ENCODE measurements around the gene NALF2. TPM values are rescaled to one million over a fixed set of nuclear protein-coding genes. Genes with fewer than 3 reads are reported as not detected.

NALF2 gene
- total RNA-seq, 1 donor from 2014 or later, result 2.0 TPM

- FAIRE-seq (no peak), DNase-seq (ENCODE audit: low read depth) (no peak)
- H3K36me3 Mint-ChIP-seq (ENCODE audit: low read depth, unreplicated experiment), result no peaks in the 10 kb centered on the region
- no peak for TF ChIP-seq EZH2 (IDR thresholded peaks at IDR 0.05; ENCODE audit: insufficient read depth, low read length)
- TF ChIP-seq, protein P1, sequence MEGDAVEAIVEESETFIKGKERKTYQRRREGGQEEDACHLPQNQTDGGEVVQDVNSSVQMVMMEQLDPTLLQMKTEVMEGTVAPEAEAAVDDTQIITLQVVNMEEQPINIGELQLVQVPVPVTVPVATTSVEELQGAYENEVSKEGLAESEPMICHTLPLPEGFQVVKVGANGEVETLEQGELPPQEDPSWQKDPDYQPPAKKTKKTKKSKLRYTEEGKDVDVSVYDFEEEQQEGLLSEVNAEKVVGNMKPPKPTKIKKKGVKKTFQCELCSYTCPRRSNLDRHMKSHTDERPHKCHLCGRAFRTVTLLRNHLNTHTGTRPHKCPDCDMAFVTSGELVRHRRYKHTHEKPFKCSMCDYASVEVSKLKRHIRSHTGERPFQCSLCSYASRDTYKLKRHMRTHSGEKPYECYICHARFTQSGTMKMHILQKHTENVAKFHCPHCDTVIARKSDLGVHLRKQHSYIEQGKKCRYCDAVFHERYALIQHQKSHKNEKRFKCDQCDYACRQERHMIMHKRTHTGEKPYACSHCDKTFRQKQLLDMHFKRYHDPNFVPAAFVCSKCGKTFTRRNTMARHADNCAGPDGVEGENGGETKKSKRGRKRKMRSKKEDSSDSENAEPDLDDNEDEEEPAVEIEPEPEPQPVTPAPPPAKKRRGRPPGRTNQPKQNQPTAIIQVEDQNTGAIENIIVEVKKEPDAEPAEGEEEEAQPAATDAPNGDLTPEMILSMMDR (IDR thresholded peaks at IDR 0.05; ENCODE audit: insufficient read depth, low read depth, low read length), result no peak
- no peak overlapping the region for H3K4me3 Mint-ChIP-seq (ENCODE audit: unreplicated experiment)
- Histone ChIP-seq H3K9me3 (ENCODE audit: insufficient read depth, low read depth, low read length) (no peaks in the 10 kb centered on the region), H3K4me2 (ENCODE audit: low read length) (no peak overlapping the region), H3K79me2 (ENCODE audit: insufficient read depth, low read length) (no peaks in the 10 kb centered on the region), H2AFZ (ENCODE audit: low read depth, low read length) (no peak overlapping the region), H3K9ac (ENCODE audit: low read length) (no peak overlapping the region), H3K27me3 (ENCODE audit: insufficient read depth, low read length) (peaks cover 5% of the 10 kb centered on the region), H4K20me1 (ENCODE audit: insufficient read depth, low read length) (no peaks in the 10 kb centered on the region), H3K27ac (ENCODE audit: low read depth, low read length) (no peak overlapping the region), H3K36me3 (ENCODE audit: insufficient read depth, low read length) (no peaks in the 10 kb centered on the region), H3K4me1 (ENCODE audit: insufficient read depth, low read length) (no peaks in the 10 kb centered on the region), H3K4me3 (ENCODE audit: insufficient read depth, low read depth, low read length) (no peak overlapping the region)
- no peaks in the 10 kb centered on the region for H3K9me3 Mint-ChIP-seq (ENCODE audit: unreplicated experiment)
- H3K4me1 Mint-ChIP-seq (ENCODE audit: low read depth, unreplicated experiment), result no peaks in the 10 kb centered on the region
- H3K27ac Mint-ChIP-seq (ENCODE audit: unreplicated experiment), result no peak overlapping the region
- peaks cover 6% of the 10 kb centered on the region for H3K27me3 Mint-ChIP-seq (ENCODE audit: low read depth, unreplicated experiment)
These were observed 3.3 kb downstream of the NALF2 start for GRCh38 chrX:69507500-69507789.

GRCh38 chrX:69508610-69509009 is 4.5 kb downstream of the NALF2 start:
- peaks cover 5% of the 10 kb centered on the region for H3K27me3 ChIP-seq (ENCODE audit: insufficient read depth, low read length)
- H3K36me3 ChIP-seq (ENCODE audit: insufficient read depth, low read length), result no peaks in the 10 kb centered on the region
- FAIRE-seq (no peak), DNase-seq (ENCODE audit: low read depth) (no peak)
- Mint-ChIP-seq H3K4me1 (ENCODE audit: low read depth, unreplicated experiment) (no peaks in the 10 kb centered on the region), H3K4me3 (ENCODE audit: unreplicated experiment) (no peak overlapping the region), H3K36me3 (ENCODE audit: low read depth, unreplicated experiment) (no peaks in the 10 kb centered on the region), H3K9me3 (ENCODE audit: unreplicated experiment) (no peaks in the 10 kb centered on the region), H3K27me3 (ENCODE audit: low read depth, unreplicated experiment) (peaks cover 6% of the 10 kb centered on the region), H3K27ac (ENCODE audit: unreplicated experiment) (no peak overlapping the region)
- no peaks in the 10 kb centered on the region for H3K79me2 ChIP-seq (ENCODE audit: insufficient read depth, low read length)
- H3K9me3 ChIP-seq (ENCODE audit: insufficient read depth, low read depth, low read length), result no peaks in the 10 kb centered on the region
- H3K27ac ChIP-seq (ENCODE audit: low read depth, low read length), result no peak overlapping the region
- H2AFZ ChIP-seq (ENCODE audit: low read depth, low read length), result no peak overlapping the region
- H3K9ac ChIP-seq (ENCODE audit: low read length), result no peak overlapping the region
- no peaks in the 10 kb centered on the region for H4K20me1 ChIP-seq (ENCODE audit: insufficient read depth, low read length)
- no peak for TF ChIP-seq EZH2 (IDR thresholded peaks at IDR 0.05; ENCODE audit: insufficient read depth, low read length)
- TF ChIP-seq, protein P1 (IDR thresholded peaks at IDR 0.05; ENCODE audit: insufficient read depth, low read depth, low read length), result no peak
- no peak overlapping the region for H3K4me3 ChIP-seq (ENCODE audit: insufficient read depth, low read depth, low read length)
- no peaks in the 10 kb centered on the region for H3K4me1 ChIP-seq (ENCODE audit: insufficient read depth, low read length)
- no peak overlapping the region for H3K4me2 ChIP-seq (ENCODE audit: low read length)

GRCh38 chrX:69510137-69510715 is 6.1 kb downstream of the NALF2 start:
- Mint-ChIP-seq H3K9me3 (ENCODE audit: unreplicated experiment) (no peaks in the 10 kb centered on the region), H3K27ac (ENCODE audit: unreplicated experiment) (no peak overlapping the region), H3K4me1 (ENCODE audit: low read depth, unreplicated experiment) (no peaks in the 10 kb centered on the region), H3K4me3 (ENCODE audit: unreplicated experiment) (no peak overlapping the region), H3K36me3 (ENCODE audit: low read depth, unreplicated experiment) (no peaks in the 10 kb centered on the region), H3K27me3 (ENCODE audit: low read depth, unreplicated experiment) (peaks cover 6% of the 10 kb centered on the region)
- no peak overlapping the region for H3K4me3 ChIP-seq (ENCODE audit: insufficient read depth, low read depth, low read length)
- H3K36me3 ChIP-seq (ENCODE audit: insufficient read depth, low read length), result no peaks in the 10 kb centered on the region
- no peak for DNase-seq (ENCODE audit: low read depth)
- peaks cover 5% of the 10 kb centered on the region for H3K27me3 ChIP-seq (ENCODE audit: insufficient read depth, low read length)
- H3K4me1 ChIP-seq (ENCODE audit: insufficient read depth, low read length), result no peaks in the 10 kb centered on the region
- H3K4me2 ChIP-seq (ENCODE audit: low read length), result no peak overlapping the region
- no peaks in the 10 kb centered on the region for H3K79me2 ChIP-seq (ENCODE audit: insufficient read depth, low read length)
- H3K9me3 ChIP-seq (ENCODE audit: insufficient read depth, low read depth, low read length), result no peaks in the 10 kb centered on the region
- no peak for FAIRE-seq
- H3K27ac ChIP-seq (ENCODE audit: low read depth, low read length), result no peak overlapping the region
- no peak overlapping the region for H3K9ac ChIP-seq (ENCODE audit: low read length)
- no peaks in the 10 kb centered on the region for H4K20me1 ChIP-seq (ENCODE audit: insufficient read depth, low read length)
- TF ChIP-seq, protein P1 (IDR thresholded peaks at IDR 0.05; ENCODE audit: insufficient read depth, low read depth, low read length), result no peak
- TF ChIP-seq EZH2 (IDR thresholded peaks at IDR 0.05; ENCODE audit: insufficient read depth, low read length), result no peak
- H2AFZ ChIP-seq (ENCODE audit: low read depth, low read length), result no peak overlapping the region

Measured in astrocyte (in vitro differentiated cells and primary cell).